HepG2 (cell line): Measurements from ENCODE around the gene SH3GL2. TPM values are rescaled to one million over a fixed set of nuclear protein-coding genes. Genes with fewer than 3 reads are reported as not detected.
A peak's percentile ranks its signal among the peaks of the same experiment; 100 is the strongest.

Experiments used
- ATAC-seq: fragments of 200-7000 bp; cut with Tn5 transposase; 3 replicates; pipeline ENCODE4 v1.9.1; 2020; ENCODE audit warnings: mild to moderate bottlenecking, moderate library complexity
- BruUV-seq: library from RNA; stranded (reverse); fragments of 400-500 nt; replicated peaks from 2 replicates; lab custom pipeline; 2021; lab: Mats Ljungman, UMichigan
- CTCF ChIA-PET: fragments of 300-600 bp; formaldehyde crosslinking; extraction: SDS; loops from one replicate; lab custom pipeline; 2021; ENCODE audit warnings: low total read pairs, inconsistent platforms, low intra/inter-chr PET ratio; lab: Yijun Ruan, JAX
- POLR2A ChIA-PET: fragments of 350-600 bp; sonication (Branson Sonifier 250); formaldehyde crosslinking; loops from one replicate; lab custom pipeline; 2020; ENCODE audit warnings: antibody characterized with exemption, inconsistent platforms; lab: Yijun Ruan, JAX
- DNase-seq: peaks from one replicate; pipeline ENCODE4 v3.0.0-alpha.2; 2015; ENCODE audit warnings: low spot score
- FAIRE-seq: peaks from 3 replicates; lab custom pipeline; 2011; peaks lifted over from hg19 to GRCh38; lab: Jason Lieb, UNC
- H2AFZ ChIP-seq: one replicate; pipeline ENCODE4 v1.6.1; 2011; ENCODE audit warnings: low read length, inconsistent platforms
- H3K27ac ChIP-seq: fragments of 300-600 bp; 3 replicates; pipeline ENCODE4 v1.8.0; 2011; ENCODE audit warnings: mixed run types, mild to moderate bottlenecking, mixed read lengths, low read length, inconsistent platforms; ENCODE audit not compliant: insufficient read depth; ENCODE audit errors: extremely low read length
- H3K27me3 ChIP-seq, 2 experiments: fragments of 200-600 bp in 1 of 2; 2 replicates in 1 of 2; 3 replicates in 1 of 2; pipeline versions ENCODE4 v1.6.0 to v1.8.0; 2011; ENCODE audit warnings: low read length in 2 of 2, mild to moderate bottlenecking in 2 of 2, moderate library complexity in 2 of 2, inconsistent platforms in 1 of 2; ENCODE audit not compliant: insufficient read depth in 2 of 2, control insufficient read depth in 1 of 2
- H3K36me3 ChIP-seq, 2 experiments: fragments of 200-600 bp in 1 of 2; replicated peaks in 1 of 2; 2 replicates in 1 of 2; 3 replicates in 1 of 2; pipeline versions ENCODE4 v1.5.1 to v1.8.0; 2011; ENCODE audit warnings: low read length in 2 of 2, inconsistent platforms in 1 of 2; ENCODE audit not compliant: insufficient read depth in 2 of 2, control insufficient read depth in 1 of 2
- H3K4me1 ChIP-seq: 2 replicates; pipeline ENCODE4 v1.5.1; 2012; ENCODE audit warnings: low read length, inconsistent platforms; ENCODE audit not compliant: insufficient read depth
- H3K4me2 ChIP-seq: 2 replicates; pipeline ENCODE4 v1.6.0; 2011; ENCODE audit warnings: low read depth, low read length, inconsistent platforms
- H3K4me3 ChIP-seq, 3 experiments: fragments of 200-600 bp in 1 of 3; sonication (generic), shearing (Covaris generic) in 1 of 3; replicated peaks in 1 of 3; 2 replicates each; pipeline ENCODE4 v1.5.1; 2011 to 2016; ENCODE audit warnings: low read length in 3 of 3, inconsistent platforms in 2 of 3, low read depth in 2 of 3, mild to moderate bottlenecking in 2 of 3, control low read depth in 1 of 3, mixed read lengths in 1 of 3; ENCODE audit not compliant: insufficient read depth in 1 of 3
- H3K79me2 ChIP-seq: one replicate; pipeline ENCODE4 v1.6.1; 2011; ENCODE audit warnings: low read length, inconsistent platforms; ENCODE audit not compliant: insufficient read depth
- H3K9ac ChIP-seq: 2 replicates; pipeline ENCODE4 v1.6.0; 2011; ENCODE audit warnings: mild to moderate bottlenecking, low read depth, low read length, inconsistent platforms; ENCODE audit not compliant: insufficient read depth
- H3K9me3 ChIP-seq: 2 replicates; pipeline ENCODE4 v1.5.1; 2012; ENCODE audit warnings: mild to moderate bottlenecking, low read length
- H4K20me1 ChIP-seq: 2 replicates; pipeline ENCODE4 v1.6.0; 2011; ENCODE audit warnings: inconsistent platforms, mild to moderate bottlenecking, low read length, moderate library complexity; ENCODE audit not compliant: insufficient read depth
- FOXM1 ChIP-seq: sonication (generic); formaldehyde crosslinking; IDR thresholded peaks from 2 replicates; pipeline ENCODE4 v1.5.0; 2020; ENCODE audit warnings: missing genetic modification reagents
- SMC3 ChIP-seq: IDR thresholded peaks from 2 replicates; pipeline ENCODE4 v1.6.1; 2011; ENCODE audit warnings: low read length, improper control_type of control experiment
- STAG1 ChIP-seq: sonication (generic); formaldehyde crosslinking; IDR thresholded peaks from 2 replicates; pipeline ENCODE4 v1.4.0; 2020; ENCODE audit warnings: missing genetic modification reagents
- ZNF232 ChIP-seq: sonication (generic); formaldehyde crosslinking; IDR thresholded peaks from 2 replicates; pipeline ENCODE4 v1.4.0; 2020; ENCODE audit warnings: missing genetic modification reagents, borderline replicate concordance
- ZNF362 ChIP-seq: sonication (generic); formaldehyde crosslinking; IDR thresholded peaks from 2 replicates; pipeline ENCODE4 v1.4.0; 2020; ENCODE audit warnings: missing genetic modification reagents, mild to moderate bottlenecking, borderline replicate concordance
- ZNF652 ChIP-seq: IDR thresholded peaks from 2 replicates; pipeline ENCODE4 v1.6.1; 2016; ENCODE audit warnings: low read depth, borderline replicate concordance
- ZNF772 ChIP-seq: sonication (generic); formaldehyde crosslinking; IDR thresholded peaks from 2 replicates; pipeline ENCODE4 v1.5.0; 2020; ENCODE audit warnings: mild to moderate bottlenecking, missing genetic modification reagents
- WGBS: methylation state at CpG from one replicate; pipeline ENCODE4 v1.1.6; 2017; ENCODE audit warnings: low lambda C conversion rate; 5-methylcytosine and 5-hydroxymethylcytosine counted together
- in situ Hi-C: cut with HindIII; loops from 2 replicates; pipeline ENCODE4 v1.10.0; 2017; ENCODE audit warnings: low pct_unique_long_range_greater_than_20kb; ENCODE audit not compliant: extremely low pct_ligation_motif_present
- intact Hi-C: fragments of 100-400 bp; cut with micrococcal nuclease; formaldehyde crosslinking; loops from one replicate; pipeline ENCODE4 v1.10.0; 2022; ENCODE audit not compliant: unreplicated experiment
- polyA plus RNA-seq, 8 experiments: library from polyadenylated mRNA; depleted of rRNA in 3 of 8; stranded (reverse) in 7 of 8; unstranded in 1 of 8; fragments of >200 nt; fragmentation: Illumina TruSeq in 4 of 8; extraction: Trizol in 4 of 8; gene quantifications; 2 replicates each; pipeline versions ENCODE4 v1.2.1 to v1.2.3, GENCODE V29; 2011 to 2016; ENCODE audit warnings: low read depth in 4 of 8, missing spikeins in 1 of 8, mixed read lengths in 1 of 8; ENCODE audit not compliant: insufficient read depth in 1 of 8
- total RNA-seq, 5 experiments: library from RNA; depleted of rRNA; stranded (reverse); fragments of >200 nt; fragmentation: Illumina TruSeq; extraction: Trizol; gene quantifications; 2 replicates each; pipeline ENCODE4 v1.2.3, GENCODE V29; 2016; ENCODE audit warnings: low read depth in 1 of 5

Gene SH3GL2
- total and polyA plus RNA-seq, 2 of the 13 experiments (the other 11 are each of a cell fraction or from before 2014, with no cell fraction given) = 0.04 TPM; not detected in 1

GRCh38 chr9:17793713-17794622 lies 215.1 kb downstream of the SH3GL2 start (continued):
- no peak for TF ChIP-seq ZNF232 (CRISPR knock-in tag)
- TF ChIP-seq FOXM1 (CRISPR knock-in tag) = no peak
- 0 out of 2 replicates have a peak, but pooled peaks have one; percentile 28 for TF ChIP-seq STAG1 (CRISPR knock-in tag)
- no peak for TF ChIP-seq ZNF652 (CRISPR knock-in tag)
- TF ChIP-seq ZNF772 (CRISPR knock-in tag) = no peak
- TF ChIP-seq SMC3 = 0 out of 2 replicates have a peak, but pooled peaks have one; percentile 8
- TF ChIP-seq, all 625 proteins: peak for 3

- FAIRE-seq (no peak), ATAC-seq (no peak), DNase-seq (no peak)
- H3K4me3 ChIP-seq = no peak overlapping the region
- no peak overlapping the region for H3K9ac ChIP-seq
- intact Hi-C loops (no loop called here), in situ Hi-C loops (no loop called here)
- no peaks in the 10 kb centered on the region for H3K27me3 ChIP-seq
- 23% methylated on average over 5 of the region's 6 CpGs for WGBS
- no peak overlapping the region for H3K27ac ChIP-seq
- H3K9me3 ChIP-seq = no peaks in the 10 kb centered on the region
- H3K79me2 ChIP-seq = no peaks in the 10 kb centered on the region
- TF ChIP-seq ZNF362 (CRISPR knock-in tag) = no peak
- no TSS peak for BruUV-seq
- no peak overlapping the region for H2AFZ ChIP-seq
- H3K4me1 ChIP-seq = no peaks in the 10 kb centered on the region
- CTCF ChIA-PET = no interaction called here
- no peaks in the 10 kb centered on the region for H3K36me3 ChIP-seq
- no peak overlapping the region for H3K4me2 ChIP-seq
- no peaks in the 10 kb centered on the region for H4K20me1 ChIP-seq
- POLR2A ChIA-PET = no interaction called here
Observed at GRCh38 chr9:17795744-17796143, 216.9 kb downstream of the SH3GL2 start.
